BE2C (cell line): Measurements from ENCODE around the gene SNX27.

ENCODE experiments used
- DNase-seq: peaks from one replicate; pipeline ENCODE4 v3.0.0-alpha.2; 2020
- H3K27me3 ChIP-seq: fragments of 250-450 bp; sonication (Bioruptor Pico); 2 replicates; pipeline ENCODE4 v1.5.1; 2020; ENCODE audit warnings: mild to moderate bottlenecking
- H3K36me3 ChIP-seq: fragments of 250-450 bp; sonication (Bioruptor Pico); 2 replicates; pipeline ENCODE4 v1.5.1; 2020; ENCODE audit warnings: mild to moderate bottlenecking
- H3K4me1 ChIP-seq: fragments of 250-450 bp; sonication (Bioruptor Pico); 2 replicates; pipeline ENCODE4 v1.5.1; 2020
- H3K4me3 ChIP-seq: 2 replicates; pipeline ENCODE4 v1.5.1; 2011; ENCODE audit warnings: low read depth, low read length
- H3K9me3 ChIP-seq: fragments of 250-450 bp; sonication (Bioruptor Pico); 2 replicates; pipeline ENCODE4 v1.5.1; 2020
- TF ChIP-seq, protein P1 (sequence below): IDR thresholded peaks from 2 replicates; pipeline ENCODE4 v1.5.1; 2012; ENCODE audit warnings: mild to moderate bottlenecking, low read depth, low read length

Gene SNX27

DNA sequence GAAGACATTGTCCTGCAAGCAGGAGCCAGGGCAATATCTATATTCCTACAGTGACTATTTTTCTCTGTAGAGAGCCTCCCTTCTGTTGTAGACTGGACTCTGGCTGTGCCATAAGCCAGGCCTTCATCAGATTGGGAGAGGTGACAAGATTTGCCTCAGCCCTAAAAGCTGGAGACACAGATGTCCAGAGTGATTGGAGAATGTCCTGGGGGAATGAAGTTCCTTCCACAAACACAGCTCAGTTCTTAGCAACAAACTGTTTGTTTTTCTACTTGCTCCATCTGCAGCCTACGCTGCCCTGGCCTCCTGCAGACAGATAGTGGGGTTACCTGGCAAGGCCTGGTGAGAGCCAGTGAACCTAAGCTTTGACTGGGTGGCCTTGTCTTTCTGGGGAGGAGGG is 29.9 kb upstream of the SNX27 start:
- Histone ChIP-seq H3K36me3 (no peaks in the 10 kb centered on the region; the same call in none of the 2 replicates), H3K4me1 (peaks cover 9% of the 10 kb centered on the region; the same call in 1 of the 2 replicates), H3K4me3 (no peak overlapping the region), H3K9me3 (no peaks in the 10 kb centered on the region), H3K27me3 (no peaks in the 10 kb centered on the region; the same call in 1 of the 2 replicates)
- TF ChIP-seq, protein P1, sequence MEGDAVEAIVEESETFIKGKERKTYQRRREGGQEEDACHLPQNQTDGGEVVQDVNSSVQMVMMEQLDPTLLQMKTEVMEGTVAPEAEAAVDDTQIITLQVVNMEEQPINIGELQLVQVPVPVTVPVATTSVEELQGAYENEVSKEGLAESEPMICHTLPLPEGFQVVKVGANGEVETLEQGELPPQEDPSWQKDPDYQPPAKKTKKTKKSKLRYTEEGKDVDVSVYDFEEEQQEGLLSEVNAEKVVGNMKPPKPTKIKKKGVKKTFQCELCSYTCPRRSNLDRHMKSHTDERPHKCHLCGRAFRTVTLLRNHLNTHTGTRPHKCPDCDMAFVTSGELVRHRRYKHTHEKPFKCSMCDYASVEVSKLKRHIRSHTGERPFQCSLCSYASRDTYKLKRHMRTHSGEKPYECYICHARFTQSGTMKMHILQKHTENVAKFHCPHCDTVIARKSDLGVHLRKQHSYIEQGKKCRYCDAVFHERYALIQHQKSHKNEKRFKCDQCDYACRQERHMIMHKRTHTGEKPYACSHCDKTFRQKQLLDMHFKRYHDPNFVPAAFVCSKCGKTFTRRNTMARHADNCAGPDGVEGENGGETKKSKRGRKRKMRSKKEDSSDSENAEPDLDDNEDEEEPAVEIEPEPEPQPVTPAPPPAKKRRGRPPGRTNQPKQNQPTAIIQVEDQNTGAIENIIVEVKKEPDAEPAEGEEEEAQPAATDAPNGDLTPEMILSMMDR, result no peak
- DNase-seq, result no peak

DNA sequence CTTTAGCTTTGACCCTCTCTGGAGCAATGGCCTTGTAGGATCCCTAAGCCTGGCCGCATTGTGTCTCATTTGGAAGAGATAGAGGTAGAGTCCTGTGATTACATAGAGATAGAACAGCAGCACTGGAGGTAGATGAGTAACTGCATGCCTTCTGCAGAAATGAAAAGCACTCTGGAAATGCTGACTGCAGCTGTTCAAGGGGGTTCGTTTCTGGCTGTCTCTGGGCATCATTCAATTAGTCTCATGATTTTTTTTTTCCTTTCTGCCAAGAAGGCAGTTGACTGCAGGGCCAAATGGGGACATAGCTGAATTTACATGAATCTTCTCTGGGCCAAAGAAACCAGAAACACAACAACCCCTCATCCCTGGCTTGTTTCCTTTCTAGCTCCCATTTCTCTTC is 28.1 kb upstream of the SNX27 start:
- Histone ChIP-seq H3K27me3 (no peaks in the 10 kb centered on the region; the same call in 1 of the 2 replicates), H3K4me3 (no peak overlapping the region), H3K36me3 (no peaks in the 10 kb centered on the region; the same call in 1 of the 2 replicates), H3K9me3 (no peaks in the 10 kb centered on the region), H3K4me1 (peaks cover 9% of the 10 kb centered on the region; the same call in 1 of the 2 replicates)
- TF ChIP-seq, protein P1, result no peak
- DNase-seq, result no peak

DNA sequence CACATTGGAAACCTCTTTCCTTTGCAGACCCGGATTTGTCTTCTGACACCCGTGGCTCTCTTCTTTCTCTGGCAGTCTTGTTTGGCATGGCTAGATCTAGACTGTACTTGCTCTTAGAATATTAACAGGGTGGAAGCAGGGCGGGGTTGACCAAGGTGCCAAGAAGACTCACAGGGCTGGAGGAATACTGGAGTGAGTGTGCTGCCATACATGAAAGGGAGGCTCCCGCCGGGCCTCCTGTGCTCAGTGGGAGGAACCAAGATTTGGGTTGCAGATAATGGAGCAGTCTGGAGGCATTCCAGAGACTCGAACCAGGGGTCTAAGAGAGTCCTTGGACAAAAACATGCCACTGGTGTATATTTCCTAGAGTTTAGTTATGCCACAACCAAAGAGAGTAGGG is 27.6 kb upstream of the SNX27 start:
- Histone ChIP-seq H3K36me3 (no peaks in the 10 kb centered on the region; the same call in 1 of the 2 replicates), H3K4me1 (peaks cover 9% of the 10 kb centered on the region; the same call in 1 of the 2 replicates), H3K27me3 (no peaks in the 10 kb centered on the region; the same call in 1 of the 2 replicates), H3K4me3 (no peak overlapping the region), H3K9me3 (no peaks in the 10 kb centered on the region)
- DNase-seq, result no peak
- TF ChIP-seq, protein P1, result no peak

DNA sequence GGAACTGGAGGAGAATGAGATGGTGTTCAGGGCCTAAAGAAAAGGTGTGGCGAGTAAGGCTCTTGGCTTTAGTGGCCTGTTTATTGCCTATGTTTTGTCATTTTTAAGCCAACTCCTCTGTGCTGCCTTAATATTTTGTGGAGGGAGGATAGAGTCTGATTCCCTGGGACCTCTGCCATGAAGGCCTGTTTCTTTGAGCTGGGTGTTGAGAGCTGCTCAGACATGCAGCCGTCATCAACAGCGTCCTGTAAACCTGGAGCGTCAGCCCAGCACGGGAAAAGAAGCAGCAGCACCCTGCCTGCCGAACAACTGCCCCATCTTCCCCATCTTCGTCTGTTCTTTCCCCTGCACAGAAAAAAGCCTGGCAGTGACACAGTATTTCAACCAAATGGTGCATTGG is 27.1 kb upstream of the SNX27 start:
- TF ChIP-seq, protein P1, result no peak
- H3K4me3 ChIP-seq, result no peak overlapping the region
- H3K4me1 ChIP-seq, result peaks cover 9% of the 10 kb centered on the region; the same call in 1 of the 2 replicates
- DNase-seq, result no peak
- H3K36me3 ChIP-seq, result no peaks in the 10 kb centered on the region; the same call in 1 of the 2 replicates
- no peaks in the 10 kb centered on the region for H3K27me3 ChIP-seq
- no peaks in the 10 kb centered on the region for H3K9me3 ChIP-seq

DNA sequence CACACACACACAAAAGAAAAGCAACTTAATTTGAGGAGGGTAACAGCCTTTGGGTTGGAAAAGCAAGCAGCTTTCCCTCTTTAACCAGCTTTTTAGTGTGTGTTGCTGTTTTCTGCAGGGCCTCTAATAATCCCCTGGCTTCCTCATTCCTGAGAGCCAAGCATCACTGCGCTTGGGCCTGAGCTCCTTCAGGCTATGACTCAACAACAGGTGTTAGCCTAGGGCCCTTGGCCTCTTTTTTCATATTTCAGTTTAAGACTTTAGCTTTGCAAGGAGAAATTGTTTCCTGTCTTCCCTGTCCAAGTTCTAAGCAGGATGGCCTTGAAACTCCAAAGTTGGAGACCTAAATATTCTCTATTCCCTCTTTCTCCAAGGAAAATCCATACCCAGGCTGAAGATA is 26.2 kb upstream of the SNX27 start:
- Histone ChIP-seq H3K4me1 (peaks cover 9% of the 10 kb centered on the region; the same call in 1 of the 2 replicates), H3K4me3 (no peak overlapping the region), H3K27me3 (no peaks in the 10 kb centered on the region), H3K9me3 (no peaks in the 10 kb centered on the region), H3K36me3 (no peaks in the 10 kb centered on the region)
- DNase-seq, result no peak
- TF ChIP-seq, protein P1, result no peak

DNA sequence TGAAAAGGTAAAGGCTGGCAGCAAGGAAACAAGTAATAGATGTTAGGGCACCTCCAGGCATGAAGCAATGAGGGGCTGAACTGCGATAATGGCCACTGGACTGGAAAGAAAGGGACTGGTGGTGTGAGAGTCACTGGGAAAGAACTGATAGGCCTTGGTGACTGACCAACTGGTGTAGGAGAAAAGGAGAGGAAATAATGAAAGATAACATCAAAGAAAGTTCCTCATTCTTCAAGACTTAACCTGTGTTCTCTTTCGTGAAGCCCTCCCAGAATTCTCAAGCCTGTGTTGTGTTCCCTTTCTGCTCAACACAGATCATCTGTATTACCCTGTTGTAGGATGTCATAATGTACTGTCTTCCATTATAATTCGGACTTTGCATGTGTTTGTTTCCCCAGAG is 20.9 kb upstream of the SNX27 start:
- H3K9me3 ChIP-seq, result no peaks in the 10 kb centered on the region

More for the DNA sequence above, 20.9 kb upstream of the SNX27 start:
- Histone ChIP-seq H3K36me3 (no peaks in the 10 kb centered on the region), H3K4me3 (no peak overlapping the region), H3K4me1 (peaks cover 2% of the 10 kb centered on the region), H3K27me3 (no peaks in the 10 kb centered on the region)
- TF ChIP-seq, protein P1, result no peak
- DNase-seq, result no peak
